ENCODE data around the gene CCDC197.

Gene CCDC197

GRCh38 chr14:93960774-93961438, 36.2 kb upstream of the CCDC197 start:
- no peak for DNase-seq (ENCODE audit: low read depth in 2 of 3, low spot score in 1 of 3)

GRCh38 chr14:93961620-93962019, 35.5 kb upstream of the CCDC197 start:
- no peak for DNase-seq (ENCODE audit: low read depth in 2 of 3, low spot score in 1 of 3)

- DNase-seq (ENCODE audit: low read depth in 2 of 3, low spot score in 1 of 3), result no peak
These were observed 34.1 kb upstream of the CCDC197 start for GRCh38 chr14:93962701-93963601.

- DNase-seq (ENCODE audit: low read depth in 2 of 3, low spot score in 1 of 3), result no peak
These were observed 33.4 kb upstream of the CCDC197 start for GRCh38 chr14:93963692-93964091.

GRCh38 chr14:93964281-93964680, 32.8 kb upstream of the CCDC197 start:
- DNase-seq (ENCODE audit: low read depth in 2 of 3, low spot score in 1 of 3), result no peak

GRCh38 chr14:93964820-93965286, 32.2 kb upstream of the CCDC197 start:
- DNase-seq (ENCODE audit: low read depth in 2 of 3, low spot score in 1 of 3), result no peak

GRCh38 chr14:93965287-93965821, 31.7 kb upstream of the CCDC197 start:
- no peak for DNase-seq (ENCODE audit: low read depth in 2 of 3, low spot score in 1 of 3)

- no peak for DNase-seq (ENCODE audit: low read depth in 2 of 3, low spot score in 1 of 3)
These were observed 31.1 kb upstream of the CCDC197 start for GRCh38 chr14:93965946-93966474.

- DNase-seq (ENCODE audit: low read depth in 2 of 3, low spot score in 1 of 3), result no peak
These were observed 29.4 kb upstream of the CCDC197 start for GRCh38 chr14:93967637-93968250.

GRCh38 chr14:93969082-93969828, 27.8 kb upstream of the CCDC197 start:
- DNase-seq (ENCODE audit: low read depth in 2 of 3, low spot score in 1 of 3), result no peak

- no peak for DNase-seq (ENCODE audit: low read depth in 2 of 3, low spot score in 1 of 3)
These were observed 26.5 kb upstream of the CCDC197 start for GRCh38 chr14:93970585-93970964.

GRCh38 chr14:93970965-93971634, 26.0 kb upstream of the CCDC197 start:
- DNase-seq (ENCODE audit: low read depth in 2 of 3, low spot score in 1 of 3), result peak in 1 of 3 donors; percentile 49

GRCh38 chr14:93971635-93972027, 25.5 kb upstream of the CCDC197 start:
- DNase-seq (ENCODE audit: low read depth in 2 of 3, low spot score in 1 of 3), result no peak

GRCh38 chr14:93972618-93973205, 24.4 kb upstream of the CCDC197 start:
- DNase-seq (ENCODE audit: low read depth in 2 of 3, low spot score in 1 of 3), result no peak

GRCh38 chr14:93973607-93974006, 23.5 kb upstream of the CCDC197 start:
- DNase-seq (ENCODE audit: low read depth in 2 of 3, low spot score in 1 of 3), result no peak

GRCh38 chr14:93974299-93974698, 22.8 kb upstream of the CCDC197 start:
- no peak for DNase-seq (ENCODE audit: low read depth in 2 of 3, low spot score in 1 of 3)

- no peak for DNase-seq (ENCODE audit: low read depth in 2 of 3, low spot score in 1 of 3)
These were observed 22.3 kb upstream of the CCDC197 start for GRCh38 chr14:93974833-93975232.

GRCh38 chr14:93975791-93976476, 21.2 kb upstream of the CCDC197 start:
- DNase-seq (ENCODE audit: low read depth in 2 of 3, low spot score in 1 of 3), result no peak

GRCh38 chr14:93976477-93977057, 20.5 kb upstream of the CCDC197 start, which contains the start of gene ASB2:
Gene ASB2, minus strand, starts transcription at chr14:93976570. Its CDS starts 12,031 bp downstream, at chr14:93964539.
- no peak for DNase-seq (ENCODE audit: low read depth in 2 of 3, low spot score in 1 of 3)
